ENCODE data around the gene AP1B1.

- TF ChIP-seq, protein P1, sequence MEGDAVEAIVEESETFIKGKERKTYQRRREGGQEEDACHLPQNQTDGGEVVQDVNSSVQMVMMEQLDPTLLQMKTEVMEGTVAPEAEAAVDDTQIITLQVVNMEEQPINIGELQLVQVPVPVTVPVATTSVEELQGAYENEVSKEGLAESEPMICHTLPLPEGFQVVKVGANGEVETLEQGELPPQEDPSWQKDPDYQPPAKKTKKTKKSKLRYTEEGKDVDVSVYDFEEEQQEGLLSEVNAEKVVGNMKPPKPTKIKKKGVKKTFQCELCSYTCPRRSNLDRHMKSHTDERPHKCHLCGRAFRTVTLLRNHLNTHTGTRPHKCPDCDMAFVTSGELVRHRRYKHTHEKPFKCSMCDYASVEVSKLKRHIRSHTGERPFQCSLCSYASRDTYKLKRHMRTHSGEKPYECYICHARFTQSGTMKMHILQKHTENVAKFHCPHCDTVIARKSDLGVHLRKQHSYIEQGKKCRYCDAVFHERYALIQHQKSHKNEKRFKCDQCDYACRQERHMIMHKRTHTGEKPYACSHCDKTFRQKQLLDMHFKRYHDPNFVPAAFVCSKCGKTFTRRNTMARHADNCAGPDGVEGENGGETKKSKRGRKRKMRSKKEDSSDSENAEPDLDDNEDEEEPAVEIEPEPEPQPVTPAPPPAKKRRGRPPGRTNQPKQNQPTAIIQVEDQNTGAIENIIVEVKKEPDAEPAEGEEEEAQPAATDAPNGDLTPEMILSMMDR (IDR thresholded peaks at IDR 0.05) = no peak
- TF ChIP-seq POLR2AphosphoS5 (IDR thresholded peaks at IDR 0.05) = no peak
- no peak for TF ChIP-seq POLR2A (IDR thresholded peaks at IDR 0.05)
Observed at GRCh38 chr22:29379258-29379657, 9.1 kb downstream of the AP1B1 start.

Measured in breast epithelium (tissue), 3 donors.